HG03354 (cell line): ENCODE measurements around the gene KCNS3.

ENCODE experiments used
- ATAC-seq: cut with Tn5 transposase; IDR thresholded peaks from one replicate; pipeline ENCODE4 v1.9.1; 2021; ENCODE audit warnings: mild to moderate bottlenecking; ENCODE audit not compliant: unreplicated experiment, poor library complexity, severe bottlenecking

The KCNS3 gene

GRCh38 chr2:17873021-17873420 lies 5.4 kb upstream of the KCNS3 start:
- no peak for ATAC-seq

- ATAC-seq: no peak
Observed at GRCh38 chr2:17876590-17876989, 1.9 kb upstream of the KCNS3 start.

GRCh38 chr2:17877811-17878280 lies 621 bp upstream of the KCNS3 start:
- peak; percentile 30 for ATAC-seq

GRCh38 chr2:17879137-17879912 lies 858 bp downstream of the KCNS3 start:
- ATAC-seq: peak; percentile 33

- ATAC-seq: no peak
Observed at GRCh38 chr2:17879913-17880274, 1.4 kb downstream of the KCNS3 start.

- ATAC-seq: no peak
Observed at GRCh38 chr2:17892770-17893534, 14.5 kb downstream of the KCNS3 start.

GRCh38 chr2:17894005-17894404 lies 15.5 kb downstream of the KCNS3 start:
- ATAC-seq: no peak

GRCh38 chr2:17894556-17894955 lies 16.1 kb downstream of the KCNS3 start:
- no peak for ATAC-seq

GRCh38 chr2:17899871-17900270 lies 21.4 kb downstream of the KCNS3 start:
- ATAC-seq: no peak

- ATAC-seq: no peak
Observed at GRCh38 chr2:17901246-17901645, 22.8 kb downstream of the KCNS3 start.

GRCh38 chr2:17910980-17911379 lies 32.5 kb downstream of the KCNS3 start:
- ATAC-seq: no peak

GRCh38 chr2:17911491-17912260 lies 33.2 kb downstream of the KCNS3 start:
- peak; percentile 35 for ATAC-seq

GRCh38 chr2:17912266-17912691 lies 33.8 kb downstream of the KCNS3 start:
- ATAC-seq: peak; percentile 97

- no peak for ATAC-seq
Observed at GRCh38 chr2:17915099-17915498, 36.6 kb downstream of the KCNS3 start.

- ATAC-seq: no peak
Observed at GRCh38 chr2:17915811-17916518, 37.5 kb downstream of the KCNS3 start.

GRCh38 chr2:17916584-17916983 lies 38.1 kb downstream of the KCNS3 start:
- no peak for ATAC-seq

GRCh38 chr2:17918789-17919188 lies 40.3 kb downstream of the KCNS3 start:
- no peak for ATAC-seq

GRCh38 chr2:17930773-17931172 lies 52.3 kb downstream of the KCNS3 start:
- ATAC-seq: no peak

GRCh38 chr2:17933256-17933655 lies 54.8 kb downstream of the KCNS3 start:
- ATAC-seq: no peak

- ATAC-seq: no peak
Observed at GRCh38 chr2:17934721-17935120, 56.3 kb downstream of the KCNS3 start.
